K562 (cell line): ENCODE measurements around the gene ARF1. TPM values are rescaled to one million over a fixed set of nuclear protein-coding genes. Genes with fewer than 3 reads are reported as not detected.
A peak's percentile ranks its signal among the peaks of the same experiment; 100 is the strongest.

ENCODE experiments used
- ELF4 ChIP-seq: fragments of 450-650 bp; formaldehyde crosslinking; IDR thresholded peaks from 2 replicates; pipeline ENCODE4 v1.4.0; 2022; ENCODE audit warnings: missing genetic modification characterization
- KAT7 ChIP-seq: sonication (generic); formaldehyde crosslinking; IDR thresholded peaks from 2 replicates; pipeline ENCODE4 v1.8.0; 2022; ENCODE audit warnings: missing genetic modification reagents, mild to moderate bottlenecking, borderline replicate concordance
- NCOR1 ChIP-seq: fragments of 450-650 bp; IDR thresholded peaks from 2 replicates; pipeline ENCODE4 v1.6.1; 2016; ENCODE audit warnings: mild to moderate bottlenecking, moderate library complexity
- NR2C1 ChIP-seq, 2 experiments: fragments of 450-650 bp; IDR thresholded peaks; 2 replicates each; pipeline ENCODE4 v1.6.1; 2017; ENCODE audit warnings: mild to moderate bottlenecking in 2 of 2, antibody characterized with exemption in 1 of 2, inconsistent platforms in 1 of 2, missing compliant biosample characterization in 1 of 2, missing genetic modification characterization in 1 of 2
- POLR2A ChIP-seq: fragments of 450-650 bp; conservative IDR thresholded peaks from 2 replicates; pipeline ENCODE4 v1.6.1; 2016
- PURB ChIP-seq: sonication (generic); formaldehyde crosslinking; IDR thresholded peaks from 2 replicates; pipeline ENCODE4 v1.9.0; 2021; ENCODE audit warnings: low read depth, mild to moderate bottlenecking, missing genetic modification reagents
- TOE1 ChIP-seq, 2 experiments: fragments of 450-650 bp in 1 of 2; sonication (generic) in 1 of 2; formaldehyde crosslinking in 1 of 2; IDR thresholded peaks; 2 replicates each; pipeline versions ENCODE4 v1.7.1 to v1.8.0; 2016 to 2022; ENCODE audit warnings: borderline replicate concordance in 2 of 2, mild to moderate bottlenecking in 2 of 2, antibody characterized with exemption in 1 of 2, inconsistent platforms in 1 of 2, low read depth in 1 of 2, missing genetic modification reagents in 1 of 2, moderate library complexity in 1 of 2
- ZNF780A ChIP-seq: fragments of 250-450 bp; sonication (Bioruptor Pico); IDR thresholded peaks from 2 replicates; pipeline ENCODE4 v1.5.0; 2021; ENCODE audit warnings: mild to moderate bottlenecking
- polyA plus RNA-seq, 8 experiments: library from polyadenylated mRNA; depleted of rRNA in 4 of 8; stranded (reverse) in 5 of 8; unstranded in 3 of 8; fragments of >200 nt; fragmentation: Nextera tagmentation in 2 of 8; fragmentation: Illumina TruSeq in 1 of 8; extraction: Ambion mirVana in 2 of 8; extraction: Trizol in 1 of 8; gene quantifications; 2 replicates each; pipeline versions ENCODE4 v1.2.1 to v1.2.3, GENCODE V29; 2011 to 2014; ENCODE audit warnings: inconsistent platforms in 1 of 8, missing spikeins in 1 of 8
- total RNA-seq, 7 experiments: library from RNA; depleted of rRNA in 6 of 7; stranded (reverse); fragments of >200 nt in 6 of 7; fragmentation: Illumina TruSeq in 2 of 7; extraction: Trizol in 2 of 7; gene quantifications; 2 replicates each; pipeline versions ENCODE4 v1.2.1 to v1.2.3, GENCODE V29; 2011 to 2021; ENCODE audit warnings: low replicate concordance in 1 of 7
- TF ChIP-seq, protein P1 (sequence below): fragments of 450-650 bp; formaldehyde crosslinking; IDR thresholded peaks from 2 replicates; pipeline ENCODE4 v1.4.0; 2022; ENCODE audit warnings: missing genetic modification characterization
- TF ChIP-seq, protein P2 (sequence below): fragments of 450-650 bp; IDR thresholded peaks from 2 replicates; pipeline ENCODE4 v1.6.1; 2014; ENCODE audit warnings: low read depth, mild to moderate bottlenecking, moderate library complexity, borderline replicate concordance
- TF ChIP-seq, protein P3 (sequence below), 3 experiments: IDR thresholded peaks in 2 of 3; conservative IDR thresholded peaks in 1 of 3; 2 replicates each; pipeline ENCODE4 v1.5.1; 2011 to 2012; ENCODE audit warnings: low read length in 3 of 3, mild to moderate bottlenecking in 3 of 3, control low read depth in 2 of 3, improper control_type of control experiment in 1 of 3, inconsistent platforms in 1 of 3, low read depth in 1 of 3, mixed read lengths in 1 of 3, moderate library complexity in 1 of 3; ENCODE audit not compliant: insufficient read depth in 2 of 3
- TF ChIP-seq, protein P4 (sequence below): sonication (generic); formaldehyde crosslinking; IDR thresholded peaks from 2 replicates; pipeline ENCODE4 v1.5.0; 2020; ENCODE audit warnings: missing genetic modification reagents
- TF ChIP-seq, protein P5 (sequence below): fragments of 450-650 bp; conservative IDR thresholded peaks from 2 replicates; pipeline ENCODE4 v1.6.1; 2016; ENCODE audit warnings: missing genetic modification characterization, low read depth, mild to moderate bottlenecking, missing compliant biosample characterization, moderate library complexity
- TF ChIP-seq, protein P6 (sequence below): fragments of 450-650 bp; IDR thresholded peaks from 2 replicates; pipeline ENCODE4 v1.6.1; 2018; ENCODE audit not compliant: partially characterized antibody

ARF1 gene
- total and polyA plus RNA-seq, 9 of the 15 experiments (the other 6 are each of a cell fraction or from before 2014, with no cell fraction given), result 69.8 to 593 (median 325) TPM

DNA sequence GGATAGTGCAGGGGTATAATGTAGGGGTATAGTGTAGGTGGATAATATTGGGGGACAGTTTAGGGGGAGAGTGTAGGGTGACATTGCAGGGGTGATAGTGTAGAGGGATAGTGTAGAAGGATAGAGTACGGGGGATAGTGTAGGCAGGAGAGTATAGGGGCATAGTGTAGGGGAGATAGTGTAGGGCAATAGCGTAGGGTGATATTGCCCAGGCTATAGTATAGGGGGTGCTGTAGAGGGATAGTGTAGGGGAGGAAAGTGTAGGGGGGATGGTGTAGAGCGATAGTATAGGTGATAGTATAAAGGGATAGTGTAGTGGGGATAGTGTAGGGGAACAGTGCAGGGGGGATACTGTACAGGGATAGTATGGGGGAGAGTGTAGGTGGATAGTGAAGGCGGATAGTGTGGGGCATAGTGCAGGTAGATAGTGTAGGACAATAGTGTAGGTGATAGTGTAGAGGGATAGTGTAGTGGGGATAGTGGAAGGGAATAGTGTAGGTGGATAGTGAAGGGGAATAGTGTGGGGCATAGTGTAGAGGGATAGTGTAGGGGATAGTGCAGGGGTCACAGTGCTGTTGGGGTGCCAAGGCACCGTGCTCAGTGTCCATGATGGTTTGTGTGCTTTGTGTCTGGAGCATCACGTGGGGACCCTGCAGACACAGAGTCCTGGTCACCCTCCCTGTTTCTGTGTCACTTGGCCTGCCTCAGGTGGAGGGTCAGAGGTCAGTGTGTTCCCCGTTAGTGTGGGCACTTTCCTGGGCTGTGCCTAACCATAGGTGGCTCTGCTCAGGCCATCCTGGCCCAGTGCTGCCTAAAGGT lies 10.5 kb upstream of the ARF1 start (continued):
- TF ChIP-seq, protein P1, sequence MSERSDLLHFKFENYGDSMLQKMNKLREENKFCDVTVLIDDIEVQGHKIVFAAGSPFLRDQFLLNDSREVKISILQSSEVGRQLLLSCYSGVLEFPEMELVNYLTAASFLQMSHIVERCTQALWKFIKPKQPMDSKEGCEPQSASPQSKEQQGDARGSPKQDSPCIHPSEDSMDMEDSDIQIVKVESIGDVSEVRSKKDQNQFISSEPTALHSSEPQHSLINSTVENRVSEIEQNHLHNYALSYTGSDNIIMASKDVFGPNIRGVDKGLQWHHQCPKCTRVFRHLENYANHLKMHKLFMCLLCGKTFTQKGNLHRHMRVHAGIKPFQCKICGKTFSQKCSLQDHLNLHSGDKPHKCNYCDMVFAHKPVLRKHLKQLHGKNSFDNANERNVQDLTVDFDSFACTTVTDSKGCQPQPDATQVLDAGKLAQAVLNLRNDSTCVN, result peak; percentile 30; the same call in 1 of the 2 replicates
- TF ChIP-seq, protein P2, sequence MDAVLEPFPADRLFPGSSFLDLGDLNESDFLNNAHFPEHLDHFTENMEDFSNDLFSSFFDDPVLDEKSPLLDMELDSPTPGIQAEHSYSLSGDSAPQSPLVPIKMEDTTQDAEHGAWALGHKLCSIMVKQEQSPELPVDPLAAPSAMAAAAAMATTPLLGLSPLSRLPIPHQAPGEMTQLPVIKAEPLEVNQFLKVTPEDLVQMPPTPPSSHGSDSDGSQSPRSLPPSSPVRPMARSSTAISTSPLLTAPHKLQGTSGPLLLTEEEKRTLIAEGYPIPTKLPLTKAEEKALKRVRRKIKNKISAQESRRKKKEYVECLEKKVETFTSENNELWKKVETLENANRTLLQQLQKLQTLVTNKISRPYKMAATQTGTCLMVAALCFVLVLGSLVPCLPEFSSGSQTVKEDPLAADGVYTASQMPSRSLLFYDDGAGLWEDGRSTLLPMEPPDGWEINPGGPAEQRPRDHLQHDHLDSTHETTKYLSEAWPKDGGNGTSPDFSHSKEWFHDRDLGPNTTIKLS, result no peak
- TF ChIP-seq, protein P3, sequence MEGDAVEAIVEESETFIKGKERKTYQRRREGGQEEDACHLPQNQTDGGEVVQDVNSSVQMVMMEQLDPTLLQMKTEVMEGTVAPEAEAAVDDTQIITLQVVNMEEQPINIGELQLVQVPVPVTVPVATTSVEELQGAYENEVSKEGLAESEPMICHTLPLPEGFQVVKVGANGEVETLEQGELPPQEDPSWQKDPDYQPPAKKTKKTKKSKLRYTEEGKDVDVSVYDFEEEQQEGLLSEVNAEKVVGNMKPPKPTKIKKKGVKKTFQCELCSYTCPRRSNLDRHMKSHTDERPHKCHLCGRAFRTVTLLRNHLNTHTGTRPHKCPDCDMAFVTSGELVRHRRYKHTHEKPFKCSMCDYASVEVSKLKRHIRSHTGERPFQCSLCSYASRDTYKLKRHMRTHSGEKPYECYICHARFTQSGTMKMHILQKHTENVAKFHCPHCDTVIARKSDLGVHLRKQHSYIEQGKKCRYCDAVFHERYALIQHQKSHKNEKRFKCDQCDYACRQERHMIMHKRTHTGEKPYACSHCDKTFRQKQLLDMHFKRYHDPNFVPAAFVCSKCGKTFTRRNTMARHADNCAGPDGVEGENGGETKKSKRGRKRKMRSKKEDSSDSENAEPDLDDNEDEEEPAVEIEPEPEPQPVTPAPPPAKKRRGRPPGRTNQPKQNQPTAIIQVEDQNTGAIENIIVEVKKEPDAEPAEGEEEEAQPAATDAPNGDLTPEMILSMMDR (IDR thresholded peaks at IDR 0.05 in 2 of 3, conservative IDR thresholded peaks at IDR 0.05 in 1 of 3; ENCODE audit: insufficient read depth in 2 of 3, low read depth in 1 of 3, low read length in 3 of 3), result peak in 1 of 3 experiments; percentile 22; a peak in 2 of 6 replicates
- TF ChIP-seq, protein P4, sequence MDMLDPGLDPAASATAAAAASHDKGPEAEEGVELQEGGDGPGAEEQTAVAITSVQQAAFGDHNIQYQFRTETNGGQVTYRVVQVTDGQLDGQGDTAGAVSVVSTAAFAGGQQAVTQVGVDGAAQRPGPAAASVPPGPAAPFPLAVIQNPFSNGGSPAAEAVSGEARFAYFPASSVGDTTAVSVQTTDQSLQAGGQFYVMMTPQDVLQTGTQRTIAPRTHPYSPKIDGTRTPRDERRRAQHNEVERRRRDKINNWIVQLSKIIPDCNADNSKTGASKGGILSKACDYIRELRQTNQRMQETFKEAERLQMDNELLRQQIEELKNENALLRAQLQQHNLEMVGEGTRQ, result peak; percentile 42; the same call in 1 of the 2 replicates
- TF ChIP-seq NCOR1 (0 out of 2 replicates have a peak, but pooled peaks have one; percentile 8), POLR2A (no peak), NR2C1 (IDR thresholded peaks at IDR 0.05) (peak; percentile 47; the same call in 1 of the 2 replicates), NR2C1 (tag; IDR thresholded peaks at IDR 0.05) (peak; percentile 55), ZNF780A (CRISPR knock-in tag) (0 out of 2 replicates have a peak, but pooled peaks have one; percentile 35), PURB (CRISPR knock-in tag) (no peak), TOE1 (IDR thresholded peaks at IDR 0.05; ENCODE audit: borderline replicate concordance) (0 out of 2 replicates have a peak, but pooled peaks have one; percentile 8), TOE1 (CRISPR knock-in tag; IDR thresholded peaks at IDR 0.05; ENCODE audit: borderline replicate concordance, low read depth) (no peak), ELF4 (CRISPR knock-in tag) (peak; percentile 73; the same call in 1 of the 2 replicates), KAT7 (CRISPR knock-in tag) (no peak)
- TF ChIP-seq, protein P5, sequence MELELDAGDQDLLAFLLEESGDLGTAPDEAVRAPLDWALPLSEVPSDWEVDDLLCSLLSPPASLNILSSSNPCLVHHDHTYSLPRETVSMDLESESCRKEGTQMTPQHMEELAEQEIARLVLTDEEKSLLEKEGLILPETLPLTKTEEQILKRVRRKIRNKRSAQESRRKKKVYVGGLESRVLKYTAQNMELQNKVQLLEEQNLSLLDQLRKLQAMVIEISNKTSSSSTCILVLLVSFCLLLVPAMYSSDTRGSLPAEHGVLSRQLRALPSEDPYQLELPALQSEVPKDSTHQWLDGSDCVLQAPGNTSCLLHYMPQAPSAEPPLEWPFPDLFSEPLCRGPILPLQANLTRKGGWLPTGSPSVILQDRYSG (tag), result no peak
- TF ChIP-seq, protein P6, sequence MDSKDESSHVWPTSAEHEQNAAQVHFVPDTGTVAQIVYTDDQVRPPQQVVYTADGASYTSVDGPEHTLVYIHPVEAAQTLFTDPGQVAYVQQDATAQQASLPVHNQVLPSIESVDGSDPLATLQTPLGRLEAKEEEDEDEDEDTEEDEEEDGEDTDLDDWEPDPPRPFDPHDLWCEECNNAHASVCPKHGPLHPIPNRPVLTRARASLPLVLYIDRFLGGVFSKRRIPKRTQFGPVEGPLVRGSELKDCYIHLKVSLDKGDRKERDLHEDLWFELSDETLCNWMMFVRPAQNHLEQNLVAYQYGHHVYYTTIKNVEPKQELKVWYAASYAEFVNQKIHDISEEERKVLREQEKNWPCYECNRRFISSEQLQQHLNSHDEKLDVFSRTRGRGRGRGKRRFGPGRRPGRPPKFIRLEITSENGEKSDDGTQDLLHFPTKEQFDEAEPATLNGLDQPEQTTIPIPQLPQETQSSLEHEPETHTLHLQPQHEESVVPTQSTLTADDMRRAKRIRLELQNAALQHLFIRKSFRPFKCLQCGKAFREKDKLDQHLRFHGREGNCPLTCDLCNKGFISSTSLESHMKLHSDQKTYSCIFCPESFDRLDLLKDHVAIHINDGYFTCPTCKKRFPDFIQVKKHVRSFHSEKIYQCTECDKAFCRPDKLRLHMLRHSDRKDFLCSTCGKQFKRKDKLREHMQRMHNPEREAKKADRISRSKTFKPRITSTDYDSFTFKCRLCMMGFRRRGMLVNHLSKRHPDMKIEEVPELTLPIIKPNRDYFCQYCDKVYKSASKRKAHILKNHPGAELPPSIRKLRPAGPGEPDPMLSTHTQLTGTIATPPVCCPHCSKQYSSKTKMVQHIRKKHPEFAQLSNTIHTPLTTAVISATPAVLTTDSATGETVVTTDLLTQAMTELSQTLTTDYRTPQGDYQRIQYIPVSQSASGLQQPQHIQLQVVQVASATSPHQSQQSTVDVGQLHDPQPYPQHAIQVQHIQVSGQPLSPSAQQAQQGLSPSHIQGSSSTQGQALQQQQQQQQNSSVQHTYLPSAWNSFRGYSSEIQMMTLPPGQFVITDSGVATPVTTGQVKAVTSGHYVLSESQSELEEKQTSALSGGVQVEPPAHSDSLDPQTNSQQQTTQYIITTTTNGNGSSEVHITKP, result peak; percentile 88
